HFF-Myc (cell line): ENCODE measurements around the gene FOXO3.

Experiments used
- DNase-seq: peaks from one replicate; pipeline ENCODE4 v3.0.0-alpha.2; 2011; ENCODE audit warnings: low read depth; ENCODE audit errors: extremely low read depth
- H3K4me3 ChIP-seq: replicated peaks from 2 replicates; pipeline ENCODE4 v1.5.1; 2011; ENCODE audit warnings: low read depth, mild to moderate bottlenecking, control low read depth, low read length
- TF ChIP-seq, protein P1 (sequence below): IDR thresholded peaks from 2 replicates; pipeline ENCODE4 v1.5.1; 2012; ENCODE audit warnings: mild to moderate bottlenecking, low read depth, low read length, control low read depth; ENCODE audit errors: missing control alignments

Gene FOXO3

DNA sequence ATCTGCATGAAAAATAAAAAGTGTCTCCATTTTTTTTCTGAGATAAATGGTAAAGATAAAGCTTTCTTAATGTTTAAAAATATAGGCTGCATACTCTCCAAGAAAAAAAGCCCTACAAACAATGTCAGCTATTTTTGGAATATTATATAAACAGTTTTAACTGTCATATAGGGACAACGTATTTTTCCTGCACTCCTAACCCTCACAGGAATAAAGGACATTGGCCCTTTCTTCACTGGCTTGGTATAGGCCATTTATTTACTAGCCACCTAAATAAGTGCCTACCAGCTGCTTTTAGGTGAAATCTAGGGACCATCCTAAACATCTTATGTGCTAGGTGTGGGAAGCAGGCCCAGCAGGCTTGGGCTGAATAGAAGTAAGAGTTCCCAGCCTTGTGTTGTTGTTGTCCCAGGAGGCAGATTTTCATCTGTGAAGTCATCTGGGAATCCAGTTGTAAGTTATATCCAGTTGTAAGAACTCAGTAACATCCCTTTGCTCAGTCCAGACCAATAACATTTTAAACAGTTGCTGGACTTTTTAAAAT, 21.3 kb downstream of the FOXO3 start:
- H3K4me3 ChIP-seq = no peak overlapping the region
- TF ChIP-seq, protein P1, sequence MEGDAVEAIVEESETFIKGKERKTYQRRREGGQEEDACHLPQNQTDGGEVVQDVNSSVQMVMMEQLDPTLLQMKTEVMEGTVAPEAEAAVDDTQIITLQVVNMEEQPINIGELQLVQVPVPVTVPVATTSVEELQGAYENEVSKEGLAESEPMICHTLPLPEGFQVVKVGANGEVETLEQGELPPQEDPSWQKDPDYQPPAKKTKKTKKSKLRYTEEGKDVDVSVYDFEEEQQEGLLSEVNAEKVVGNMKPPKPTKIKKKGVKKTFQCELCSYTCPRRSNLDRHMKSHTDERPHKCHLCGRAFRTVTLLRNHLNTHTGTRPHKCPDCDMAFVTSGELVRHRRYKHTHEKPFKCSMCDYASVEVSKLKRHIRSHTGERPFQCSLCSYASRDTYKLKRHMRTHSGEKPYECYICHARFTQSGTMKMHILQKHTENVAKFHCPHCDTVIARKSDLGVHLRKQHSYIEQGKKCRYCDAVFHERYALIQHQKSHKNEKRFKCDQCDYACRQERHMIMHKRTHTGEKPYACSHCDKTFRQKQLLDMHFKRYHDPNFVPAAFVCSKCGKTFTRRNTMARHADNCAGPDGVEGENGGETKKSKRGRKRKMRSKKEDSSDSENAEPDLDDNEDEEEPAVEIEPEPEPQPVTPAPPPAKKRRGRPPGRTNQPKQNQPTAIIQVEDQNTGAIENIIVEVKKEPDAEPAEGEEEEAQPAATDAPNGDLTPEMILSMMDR = no peak
- DNase-seq = no peak

DNA sequence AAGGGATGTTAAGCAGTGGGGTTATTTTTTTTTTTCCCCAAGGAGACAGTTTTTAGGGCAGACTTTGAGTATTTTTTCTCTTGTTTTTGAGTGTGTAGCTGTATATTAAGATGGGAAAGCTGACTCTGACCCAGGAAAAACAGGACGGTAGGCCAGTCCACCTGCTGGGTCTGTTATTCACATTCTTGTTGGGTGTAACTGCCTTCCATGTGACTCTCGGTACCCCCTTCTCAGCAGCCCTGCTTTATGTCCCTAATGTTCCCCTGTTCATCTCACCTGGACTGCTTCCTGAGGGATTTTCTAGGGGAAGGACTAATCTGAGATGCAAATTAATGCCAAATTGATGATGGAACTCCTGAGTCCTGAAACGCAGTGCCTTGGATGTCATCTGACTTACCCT, 21.9 kb downstream of the FOXO3 start:
- DNase-seq = no peak
- no peak overlapping the region for H3K4me3 ChIP-seq
- TF ChIP-seq, protein P1 = no peak

DNA sequence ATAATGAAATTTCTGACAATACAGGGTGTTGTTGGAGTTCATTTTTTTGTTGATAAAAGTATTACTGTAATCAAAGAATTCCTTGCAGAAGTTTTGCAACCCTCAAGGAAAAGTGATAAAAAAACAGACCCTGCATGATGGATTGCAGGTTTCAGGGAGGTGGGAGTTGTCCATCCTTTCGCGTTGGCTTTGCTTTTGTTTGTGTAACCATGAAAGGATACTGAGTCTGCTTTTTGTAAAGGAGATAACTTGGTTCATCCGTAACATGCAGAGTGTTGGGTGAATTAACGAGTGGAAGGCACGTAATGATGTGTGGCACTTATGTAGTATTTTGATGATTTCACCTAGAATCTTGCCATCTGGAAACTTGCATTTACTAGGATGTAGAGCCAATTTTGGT, 23.6 kb downstream of the FOXO3 start:
- no peak overlapping the region for H3K4me3 ChIP-seq
- TF ChIP-seq, protein P1 = no peak
- no peak for DNase-seq

DNA sequence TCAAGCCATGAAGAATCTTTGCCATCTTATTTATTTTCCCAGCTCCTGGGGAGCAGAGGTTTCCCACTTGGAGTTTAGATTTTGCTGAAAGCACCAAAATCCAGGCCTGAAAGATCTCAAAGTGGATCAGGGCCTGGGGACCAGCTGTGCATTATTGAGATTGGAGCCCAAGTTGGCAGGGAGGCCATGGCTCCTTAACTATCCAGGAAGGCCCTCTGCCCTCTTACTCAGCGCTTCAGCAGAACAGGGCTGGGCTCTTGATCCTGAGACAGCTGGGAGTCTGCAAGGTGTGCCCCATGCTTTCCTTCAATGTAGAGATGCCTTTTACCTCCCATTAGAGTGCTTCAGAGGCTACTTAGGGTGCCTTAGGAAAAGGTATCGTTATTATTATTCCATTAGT, 24.6 kb downstream of the FOXO3 start:
- TF ChIP-seq, protein P1 = no peak
- DNase-seq = no peak
- H3K4me3 ChIP-seq = no peak overlapping the region

DNA sequence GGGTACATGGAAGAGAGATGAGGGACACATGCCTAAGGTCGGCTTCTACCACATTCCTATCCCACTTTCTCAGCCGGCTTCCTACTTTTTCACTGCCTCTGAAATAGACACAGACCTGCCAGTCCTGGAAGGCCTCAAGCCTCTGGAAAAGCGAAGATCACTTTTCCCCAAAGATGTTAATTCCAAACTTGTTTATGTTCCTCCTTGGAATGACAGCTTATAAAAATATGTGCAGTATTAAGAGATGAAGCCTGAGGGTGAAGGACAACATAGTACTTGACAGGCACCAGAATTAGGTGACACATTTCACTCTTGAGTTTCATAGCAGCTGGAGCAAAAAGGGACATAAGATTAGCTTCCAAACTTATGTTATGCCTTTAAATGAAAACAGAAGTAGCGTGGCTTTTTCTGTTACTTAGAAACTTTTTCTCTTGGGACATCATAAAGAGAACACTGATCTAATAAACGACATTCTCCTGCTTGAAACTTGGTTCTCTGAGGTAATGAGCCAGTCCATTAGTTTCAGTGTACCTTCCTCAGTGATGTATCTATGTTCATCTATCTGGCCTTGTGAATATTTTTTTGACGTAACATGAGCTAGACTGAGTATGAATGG, 25.3 kb downstream of the FOXO3 start:
- TF ChIP-seq, protein P1 = no peak
- no peak for DNase-seq
- no peak overlapping the region for H3K4me3 ChIP-seq

DNA sequence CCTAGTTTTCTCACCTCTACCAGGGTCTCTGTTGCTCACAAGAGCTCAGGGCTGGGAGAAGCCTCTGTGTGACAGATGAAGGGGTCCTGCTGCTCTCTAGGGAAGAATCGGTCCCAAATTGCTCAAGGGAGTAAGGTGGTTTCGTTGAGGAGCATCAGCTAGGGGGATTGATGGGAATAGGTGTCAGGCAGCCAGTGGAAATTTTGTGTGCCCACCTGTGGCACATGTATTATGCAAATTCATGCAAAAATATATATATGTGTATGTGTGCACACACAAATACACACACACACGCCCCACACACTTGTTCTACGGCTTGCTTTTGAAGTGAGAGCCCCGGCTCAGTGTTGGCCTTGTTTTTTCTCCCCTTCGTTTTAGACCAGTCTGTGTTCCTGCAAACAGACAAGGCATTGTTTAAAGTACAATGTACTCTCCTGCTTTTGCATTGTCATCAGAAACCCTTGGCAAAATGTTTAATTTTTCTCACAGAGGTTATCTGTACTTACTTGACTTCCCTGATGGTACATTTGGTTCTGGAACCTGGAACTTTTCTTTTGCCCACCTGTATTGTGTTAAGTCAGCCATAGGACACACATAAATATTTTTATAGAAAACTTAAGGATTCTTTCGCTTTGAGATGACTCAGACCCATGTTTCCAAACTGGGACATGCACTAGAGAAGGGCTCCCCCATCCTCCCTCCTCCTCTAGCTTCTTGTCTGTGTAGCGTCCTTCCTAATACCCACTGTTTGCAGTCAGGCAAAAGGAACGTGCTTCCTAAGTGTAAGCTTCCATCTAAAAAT, 26.7 kb downstream of the FOXO3 start:
- no peak for DNase-seq
- no peak overlapping the region for H3K4me3 ChIP-seq
- TF ChIP-seq, protein P1 = no peak
